Measurements from ENCODE around the gene DXO. TPM values are rescaled to one million over a fixed set of nuclear protein-coding genes. Genes with fewer than 3 reads are reported as not detected.

Gene DXO
- total and polyA plus RNA-seq, 2 of the 13 experiments (the other 11 are each of a cell fraction or from before 2014, with no cell fraction given): 18.6 to 26.2 TPM

GRCh38 chr6:31966506-31966905 is 5.4 kb downstream of the DXO start:
- FAIRE-seq: no peak
- Histone ChIP-seq H3K79me2 (ENCODE audit: insufficient read depth, low read length) (peaks cover 4% of the 10 kb centered on the region), H3K4me1 (ENCODE audit: insufficient read depth, low read length) (peaks cover 16% of the 10 kb centered on the region), H2AFZ (ENCODE audit: low read length) (no peak overlapping the region), H3K9me3 (ENCODE audit: low read length) (no peaks in the 10 kb centered on the region), H3K36me3 (replicated peaks in 1 of 2; ENCODE audit: control insufficient read depth in 1 of 2, insufficient read depth in 2 of 2, low read length in 2 of 2) (peaks cover 56 to 84% of the 10 kb centered on the region in 2 experiments), H3K9ac (ENCODE audit: insufficient read depth, low read depth, low read length) (no peak overlapping the region), H3K4me2 (ENCODE audit: low read depth, low read length) (no peak overlapping the region), H3K27me3 (ENCODE audit: control insufficient read depth in 1 of 2, insufficient read depth in 2 of 2, low read length in 2 of 2) (no peaks in the 10 kb centered on the region; a peak in 1 of 5 replicates), H4K20me1 (ENCODE audit: insufficient read depth, low read length) (no peaks in the 10 kb centered on the region), H3K27ac (ENCODE audit: extremely low read length, insufficient read depth, low read length) (no peak overlapping the region), H3K4me3 (replicated peaks in 1 of 3; ENCODE audit: insufficient read depth in 1 of 3, low read depth in 2 of 3, low read length in 3 of 3) (no peak overlapping the region)
- intact Hi-C loops (cut with micrococcal nuclease; ENCODE audit: unreplicated experiment) (no loop called here), in situ Hi-C loops (cut with HindIII; ENCODE audit: extremely low pct_ligation_motif_present, low pct_unique_long_range_greater_than_20kb) (no loop called here)
- no peak for DNase-seq (ENCODE audit: low spot score)
- WGBS (ENCODE audit: low lambda C conversion rate): 92% methylated on average over 7 of the region's 7 CpGs
- no TSS peak for BruUV-seq (replicated peaks)
- ATAC-seq: no peak
- ChIA-PET POLR2A (interaction anchor here (0.8 kb wide), 1 partner anchor 9 kb away, joined by 3 read pairs; no protein-coding TSS in a partner anchor), CTCF (ENCODE audit: low intra/inter-chr PET ratio, low total read pairs) (no interaction called here)
- no peak for TF ChIP-seq ZNF264 (CRISPR knock-in tag; IDR thresholded peaks at IDR 0.05)
- TF ChIP-seq MAF1 (CRISPR knock-in tag; IDR thresholded peaks at IDR 0.05; ENCODE audit: borderline replicate concordance): no peak
- TF ChIP-seq PHF20 (CRISPR knock-in tag; IDR thresholded peaks at IDR 0.05): no peak
- TF ChIP-seq IRX3 (CRISPR knock-in tag; IDR thresholded peaks at IDR 0.05; ENCODE audit: borderline replicate concordance, low read depth): no peak
- TF ChIP-seq USF2 (IDR thresholded peaks at IDR 0.05; ENCODE audit: low read depth, low read length): no peak
- TF ChIP-seq USF2 (CRISPR knock-in tag; IDR thresholded peaks at IDR 0.05; ENCODE audit: borderline replicate concordance): no peak
- TF ChIP-seq HMGXB4 (CRISPR knock-in tag; IDR thresholded peaks at IDR 0.05; ENCODE audit: borderline replicate concordance in 1 of 2, low read depth in 1 of 2): no peak
- TF ChIP-seq RCOR2 (CRISPR knock-in tag; IDR thresholded peaks at IDR 0.05): no peak
- no peak for TF ChIP-seq ZNF883 (CRISPR knock-in tag; IDR thresholded peaks at IDR 0.05; ENCODE audit: not compliant biosample characterization)
- TF ChIP-seq ZNF256 (CRISPR knock-in tag; conservative IDR thresholded peaks at IDR 0.05): no peak
- no peak for TF ChIP-seq ZFP90 (CRISPR knock-in tag; IDR thresholded peaks at IDR 0.05; ENCODE audit: borderline replicate concordance)
- no peak for TF ChIP-seq ATF3 (CRISPR knock-in tag; IDR thresholded peaks at IDR 0.05)
- no peak for TF ChIP-seq PREB (CRISPR knock-in tag; IDR thresholded peaks at IDR 0.05)
- TF ChIP-seq TRAFD1 (CRISPR knock-in tag; IDR thresholded peaks at IDR 0.05; ENCODE audit: borderline replicate concordance): no peak
- no peak for TF ChIP-seq GABPB1 (CRISPR knock-in tag; IDR thresholded peaks at IDR 0.05)
- no peak for TF ChIP-seq ZNF24 (IDR thresholded peaks at IDR 0.05)

Data from HepG2 (cell line).